IPS DF 6.9 (cell line): ENCODE measurements around the gene C1orf74.

Source experiments
- DNase-seq: peaks from one replicate; pipeline ENCODE4 v3.0.0-alpha.2; 2013; ENCODE audit warnings: low read depth, low spot score
- H3K27ac ChIP-seq: one replicate; pipeline ENCODE4 v1.5.1; 2013; ENCODE audit warnings: low read length, control low read depth
- H3K27me3 ChIP-seq: 2 replicates; pipeline ENCODE4 v1.6.1; 2013; ENCODE audit warnings: mild to moderate bottlenecking, low read length; ENCODE audit not compliant: control insufficient read depth, insufficient read depth
- H3K36me3 ChIP-seq: 2 replicates; pipeline ENCODE4 v1.6.1; 2013; ENCODE audit warnings: low read length; ENCODE audit not compliant: control insufficient read depth, insufficient read depth
- H3K4me1 ChIP-seq: 2 replicates; pipeline ENCODE4 v1.6.1; 2013; ENCODE audit warnings: low read length; ENCODE audit not compliant: control insufficient read depth, insufficient read depth
- H3K4me3 ChIP-seq: 2 replicates; pipeline ENCODE4 v1.5.1; 2013; ENCODE audit warnings: mild to moderate bottlenecking, low read length
- H3K9me3 ChIP-seq: 2 replicates; pipeline ENCODE4 v1.6.1; 2013; ENCODE audit warnings: low read length, inconsistent platforms; ENCODE audit not compliant: control insufficient read depth, insufficient read depth
- WGBS: extraction: QIAGEN DNeasy Blood & Tissue Kit; methylation state at CpG from one replicate; pipeline ENCODE4 v1.1.7; 2013; ENCODE audit warnings: mixed read lengths, missing lambda C conversion rate; ENCODE audit not compliant: insufficient read length, insufficient coverage; 5-methylcytosine and 5-hydroxymethylcytosine counted together

Gene C1orf74

GRCh38 chr1:209774592-209774991 lies 9.8 kb downstream of the C1orf74 start:
- H3K9me3 ChIP-seq: no peaks in the 10 kb centered on the region
- no peaks in the 10 kb centered on the region for H3K36me3 ChIP-seq
- no peak overlapping the region for H3K27ac ChIP-seq
- no peak for DNase-seq
- no peaks in the 10 kb centered on the region for H3K27me3 ChIP-seq
- no peaks in the 10 kb centered on the region; the same call in 1 of the 2 replicates for H3K4me1 ChIP-seq
- H3K4me3 ChIP-seq: no peak overlapping the region
- WGBS: no CpG with 5 or more reads among the region's 1 CpG

- no peaks in the 10 kb centered on the region for H3K27me3 ChIP-seq
- no peaks in the 10 kb centered on the region for H3K9me3 ChIP-seq
- H3K36me3 ChIP-seq: no peaks in the 10 kb centered on the region
- no CpG with 5 or more reads among the region's 6 CpGs for WGBS
- H3K27ac ChIP-seq: no peak overlapping the region
- H3K4me1 ChIP-seq: no peaks in the 10 kb centered on the region; the same call in 1 of the 2 replicates
- no peak for DNase-seq
- no peak overlapping the region for H3K4me3 ChIP-seq
These were observed 12.2 kb downstream of the C1orf74 start for GRCh38 chr1:209772126-209772525.

DNA sequence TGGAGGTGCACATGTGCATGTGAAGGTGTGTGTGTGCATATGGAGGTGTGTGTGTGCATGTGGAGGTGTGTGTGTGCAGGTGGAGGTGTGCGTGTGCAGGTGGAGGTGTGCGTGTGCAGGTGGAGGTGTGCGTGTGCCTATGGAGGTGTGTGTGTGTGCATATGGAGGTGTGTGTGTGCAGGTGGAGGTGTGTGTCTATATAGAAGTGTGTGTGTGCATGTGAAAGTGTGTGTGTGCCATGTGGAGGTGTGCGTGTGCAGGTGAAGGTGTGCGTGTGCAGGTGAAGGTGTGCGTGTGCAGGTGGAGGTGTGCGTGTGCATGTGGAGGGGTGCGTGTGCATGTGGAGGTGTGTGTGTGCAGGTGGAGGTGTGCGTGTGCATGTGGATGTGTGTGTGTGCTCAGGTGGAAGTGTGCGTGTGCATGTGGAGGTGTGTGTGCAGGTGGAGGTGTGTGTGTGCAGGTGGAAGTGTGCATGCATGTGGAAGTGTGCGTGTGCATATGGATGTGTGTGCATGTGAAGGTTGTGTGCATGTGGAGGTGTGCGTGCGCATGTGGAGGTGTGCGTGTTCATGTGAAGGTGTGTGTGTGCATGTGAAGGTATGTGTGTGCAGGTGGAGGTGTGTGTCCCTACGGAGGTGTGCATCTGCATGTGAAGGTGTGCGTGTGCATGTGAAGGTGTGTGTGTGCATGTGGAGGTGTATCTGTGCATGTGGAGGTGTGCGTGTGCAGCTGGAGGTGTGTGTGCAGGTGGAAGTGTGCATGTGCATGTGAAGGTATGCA lies 13.5 kb downstream of the C1orf74 start:
- Histone ChIP-seq H3K27ac (no peak overlapping the region), H3K4me1 (no peaks in the 10 kb centered on the region; the same call in 1 of the 2 replicates), H3K4me3 (no peak overlapping the region), H3K27me3 (no peaks in the 10 kb centered on the region), H3K9me3 (no peaks in the 10 kb centered on the region), H3K36me3 (no peaks in the 10 kb centered on the region)
- DNase-seq: no peak
- no CpG with 5 or more reads among the region's 17 CpGs for WGBS

GRCh38 chr1:209769971-209770370 lies 14.4 kb downstream of the C1orf74 start:
- no peak overlapping the region for H3K27ac ChIP-seq
- no peaks in the 10 kb centered on the region for H3K9me3 ChIP-seq
- H3K4me1 ChIP-seq: no peaks in the 10 kb centered on the region; the same call in 1 of the 2 replicates
- no peaks in the 10 kb centered on the region for H3K27me3 ChIP-seq
- H3K4me3 ChIP-seq: no peak overlapping the region
- no CpG with 5 or more reads among the region's 7 CpGs for WGBS
- no peak for DNase-seq
- H3K36me3 ChIP-seq: no peaks in the 10 kb centered on the region

DNA sequence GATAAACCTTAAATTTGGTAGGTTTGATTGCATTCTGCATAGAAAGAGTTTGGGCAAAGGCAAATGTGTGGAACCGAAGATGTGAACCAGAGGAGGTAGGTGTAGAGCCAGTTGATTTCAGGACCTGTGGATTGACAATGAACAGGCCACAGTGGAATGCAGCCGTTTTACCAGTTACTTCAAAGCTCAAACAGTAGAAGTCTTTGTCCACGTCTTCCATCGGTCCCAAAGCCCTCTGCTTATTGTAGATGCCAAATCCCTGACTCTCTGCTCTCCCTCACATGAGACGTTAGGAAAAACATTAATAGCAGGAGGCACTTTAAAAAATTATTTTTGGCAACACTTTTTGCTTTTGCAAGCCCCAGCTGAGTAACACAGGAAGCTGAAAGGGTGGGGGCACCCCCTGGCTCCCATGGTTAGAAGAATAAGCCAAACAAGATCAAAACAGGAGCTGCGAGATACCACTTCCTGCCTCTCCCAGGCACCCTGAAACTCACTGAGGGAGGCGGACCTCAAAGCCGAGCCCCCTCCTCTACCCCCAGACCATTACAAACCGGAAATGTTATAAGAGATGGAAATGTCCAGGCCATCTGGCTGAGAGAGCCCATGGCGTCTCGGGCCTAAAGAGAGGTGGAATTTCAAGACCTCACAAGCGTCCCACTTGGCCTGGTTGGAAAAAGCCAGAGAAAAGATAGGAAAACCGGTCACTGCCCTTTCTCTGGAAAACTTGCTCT lies 15.0 kb downstream of the C1orf74 start:
- no peaks in the 10 kb centered on the region for H3K36me3 ChIP-seq
- no CpG with 5 or more reads among the region's 13 CpGs for WGBS
- H3K4me3 ChIP-seq: no peak overlapping the region
- no peaks in the 10 kb centered on the region; the same call in 1 of the 2 replicates for H3K4me1 ChIP-seq
- H3K27ac ChIP-seq: no peak overlapping the region
- H3K27me3 ChIP-seq: no peaks in the 10 kb centered on the region
- H3K9me3 ChIP-seq: no peaks in the 10 kb centered on the region
- DNase-seq: no peak

- DNase-seq: no peak
- no CpG with 5 or more reads among the region's 9 CpGs for WGBS
- H3K9me3 ChIP-seq: no peaks in the 10 kb centered on the region
- H3K4me3 ChIP-seq: no peak overlapping the region
- no peaks in the 10 kb centered on the region for H3K36me3 ChIP-seq
- H3K27ac ChIP-seq: no peak overlapping the region
- no peaks in the 10 kb centered on the region; the same call in 1 of the 2 replicates for H3K4me1 ChIP-seq
- H3K27me3 ChIP-seq: no peaks in the 10 kb centered on the region
These were observed 16.0 kb downstream of the C1orf74 start for GRCh38 chr1:209768354-209768774.

- no peak for DNase-seq
- Histone ChIP-seq H3K4me1 (no peaks in the 10 kb centered on the region; the same call in 1 of the 2 replicates), H3K4me3 (no peak overlapping the region), H3K36me3 (no peaks in the 10 kb centered on the region), H3K27ac (no peak overlapping the region), H3K27me3 (no peaks in the 10 kb centered on the region), H3K9me3 (no peaks in the 10 kb centered on the region)
These were observed 16.7 kb downstream of the C1orf74 start for GRCh38 chr1:209767706-209768105.

DNA sequence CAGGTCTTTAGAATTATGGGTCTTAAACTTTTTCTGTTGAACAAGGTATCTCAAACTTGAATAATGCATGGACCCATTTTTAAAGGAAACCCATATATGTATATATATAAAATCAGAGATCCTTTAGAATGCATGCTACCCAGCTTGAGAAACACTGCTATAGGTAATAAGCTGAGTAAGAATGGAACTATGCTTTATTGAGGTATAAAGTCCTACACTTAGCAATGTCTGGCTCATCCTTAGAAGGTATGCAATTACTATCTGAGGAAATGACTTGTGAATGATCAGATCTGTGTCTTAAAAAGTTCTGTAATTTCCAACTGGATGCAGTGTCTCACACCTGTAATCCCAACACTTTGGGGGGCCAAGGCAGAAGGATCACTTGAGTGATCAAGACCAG lies 17.3 kb downstream of the C1orf74 start:
- Histone ChIP-seq H3K27ac (no peak overlapping the region), H3K27me3 (no peaks in the 10 kb centered on the region), H3K9me3 (no peaks in the 10 kb centered on the region), H3K4me1 (no peaks in the 10 kb centered on the region; the same call in 1 of the 2 replicates), H3K4me3 (no peak overlapping the region), H3K36me3 (no peaks in the 10 kb centered on the region)
- no peak for DNase-seq

DNA sequence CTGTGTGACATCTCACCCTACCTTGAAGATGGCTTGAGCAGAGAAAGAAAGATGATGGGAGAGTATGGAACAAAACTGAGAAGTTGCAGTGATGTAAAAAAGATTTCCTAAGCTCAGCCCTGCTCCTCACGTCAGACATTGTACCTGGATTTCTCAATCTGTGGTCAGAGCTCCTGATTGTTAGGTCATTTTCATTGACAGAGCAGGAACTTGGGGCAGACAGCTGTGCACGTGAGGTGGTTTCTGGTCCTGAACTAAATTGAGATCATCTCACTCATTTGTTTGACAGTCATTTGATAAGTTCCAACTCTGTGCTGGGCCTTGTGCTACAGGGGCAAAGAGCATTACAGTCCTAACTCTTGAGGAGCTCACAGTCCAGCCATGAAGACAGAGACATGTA lies 18.3 kb downstream of the C1orf74 start:
- H3K4me1 ChIP-seq: no peaks in the 10 kb centered on the region
- no CpG with 5 or more reads among the region's 2 CpGs for WGBS

GRCh38 chr1:209761011-209761635 lies 23.2 kb downstream of the C1orf74 start:
- DNase-seq: no peak
- Histone ChIP-seq H3K9me3 (no peaks in the 10 kb centered on the region), H3K27me3 (no peaks in the 10 kb centered on the region), H3K4me3 (no peak overlapping the region), H3K4me1 (no peaks in the 10 kb centered on the region), H3K36me3 (no peaks in the 10 kb centered on the region), H3K27ac (no peak overlapping the region)

More for the DNA sequence above, 18.3 kb downstream of the C1orf74 start:
- H3K36me3 ChIP-seq: no peaks in the 10 kb centered on the region
- no peak overlapping the region for H3K4me3 ChIP-seq
- H3K27ac ChIP-seq: no peak overlapping the region
- DNase-seq: no peak
- H3K27me3 ChIP-seq: no peaks in the 10 kb centered on the region
- no peaks in the 10 kb centered on the region for H3K9me3 ChIP-seq
